Activated CD8-positive, alpha-beta T cell treated with anti-CD3 and anti-CD28 coated beads for 36 hours (primary cell): ENCODE data around the gene P2RX4. TPM values are rescaled to one million over a fixed set of nuclear protein-coding genes. Genes with fewer than 3 reads are reported as not detected.
A peak's percentile ranks its signal among the peaks of the same experiment; 100 is the strongest.
"Not testable (repeated sequence)": the region's sequence is repeated elsewhere in the genome, so short reads cannot be mapped to it uniquely, and the experiment has no call there.

Source experiments
- ATAC-seq: fragments of 200-7000 bp; cut with Tn5 transposase; one replicate; pipeline ENCODE4 v1.10.0; 2021; ENCODE audit warnings: mild to moderate bottlenecking, moderate library complexity
- CTCF ChIA-PET: fragments of 350-600 bp; sonication (Branson Sonifier 250); formaldehyde crosslinking; loops from one replicate; lab custom pipeline; 2021; ENCODE audit warnings: antibody characterized with exemption; lab: Charles Lee
- POLR2A ChIA-PET: fragments of 350-600 bp; sonication (Branson Sonifier 250); formaldehyde crosslinking; loops from one replicate; lab custom pipeline; 2021; ENCODE audit warnings: antibody characterized with exemption; lab: Charles Lee
- DNase-seq: peaks from one replicate; pipeline ENCODE4 v3.0.0-alpha.2; 2020
- H3K27ac Mint-ChIP-seq: one replicate; pipeline ENCODE4 v1.8.0; 2021; ENCODE audit warnings: mild to moderate bottlenecking, mixed read lengths
- H3K27me3 Mint-ChIP-seq: one replicate; pipeline ENCODE4 v1.8.0; 2021; ENCODE audit warnings: mixed read lengths
- H3K36me3 Mint-ChIP-seq: one replicate; pipeline ENCODE4 v1.8.0; 2021; ENCODE audit warnings: low read depth, mixed read lengths
- H3K4me1 Mint-ChIP-seq: one replicate; pipeline ENCODE4 v1.8.0; 2021; ENCODE audit warnings: low read depth, mixed read lengths
- H3K4me3 Mint-ChIP-seq: one replicate; pipeline ENCODE4 v1.8.0; 2021; ENCODE audit warnings: mild to moderate bottlenecking, moderate library complexity, mixed read lengths
- H3K9me3 Mint-ChIP-seq: one replicate; pipeline ENCODE4 v1.8.0; 2021; ENCODE audit warnings: mixed read lengths
- CTCF ChIP-seq: fragments of 200-600 bp; IDR thresholded peaks from one replicate; pipeline ENCODE4 v1.8.0; 2022; ENCODE audit warnings: antibody characterized with exemption, mild to moderate bottlenecking
- intact Hi-C: fragments of 100-400 bp; cut with micrococcal nuclease; formaldehyde crosslinking; loops from one replicate; pipeline ENCODE4 v1.10.0; 2022
- total RNA-seq, 2 experiments: library from RNA; stranded (reverse); gene quantifications; one replicate each; pipeline ENCODE4 v1.2.3, GENCODE V29; 2021

Gene P2RX4
- total RNA-seq, 2 experiments from 2014 or later, result 12.2 to 15.1 TPM

- no peaks in the 10 kb centered on the region for H3K9me3 Mint-ChIP-seq
- DNase-seq (no peak), ATAC-seq (no peak)
- intact Hi-C loops, result no loop called here
- H3K4me1 Mint-ChIP-seq, result peaks cover 4% of the 10 kb centered on the region
- peaks cover 55% of the 10 kb centered on the region for H3K36me3 Mint-ChIP-seq
- ChIA-PET POLR2A (no interaction called here), CTCF (interaction anchor here (2.5 kb wide), 1 partner anchor 191 kb away, joined by 7 read pairs; no protein-coding TSS in a partner anchor)
- no peak overlapping the region for H3K27ac Mint-ChIP-seq
- no peaks in the 10 kb centered on the region for H3K27me3 Mint-ChIP-seq
- TF ChIP-seq CTCF, result no peak
- no peak overlapping the region for H3K4me3 Mint-ChIP-seq
Measured at GRCh38 chr12:121251838-121252237, 41.9 kb downstream of the P2RX4 start.

GRCh38 chr12:121252712-121253345 lies 42.9 kb downstream of the P2RX4 start:
- H3K36me3 Mint-ChIP-seq, result peaks cover 53% of the 10 kb centered on the region
- ChIA-PET CTCF (interaction anchor here (2.5 kb wide), 1 partner anchor 190 kb away, joined by 7 read pairs; no protein-coding TSS in a partner anchor), POLR2A (interaction anchor here (0.5 kb wide), 1 partner anchor 21 kb away, joined by 3 read pairs; no protein-coding TSS in a partner anchor)
- no peaks in the 10 kb centered on the region for H3K9me3 Mint-ChIP-seq
- intact Hi-C loops, result no loop called here
- TF ChIP-seq CTCF, result no peak
- ATAC-seq, result no peak
- no peaks in the 10 kb centered on the region for H3K27me3 Mint-ChIP-seq
- H3K4me3 Mint-ChIP-seq, result no peak overlapping the region
- no peak overlapping the region for H3K27ac Mint-ChIP-seq
- DNase-seq, result no peak
- H3K4me1 Mint-ChIP-seq, result peaks cover 4% of the 10 kb centered on the region

- intact Hi-C loops, result no loop called here
- Mint-ChIP-seq H3K27ac (peak overlapping the region; percentile 10), H3K9me3 (no peaks in the 10 kb centered on the region), H3K4me1 (peaks cover 4% of the 10 kb centered on the region), H3K4me3 (no peak overlapping the region), H3K36me3 (peaks cover 55% of the 10 kb centered on the region), H3K27me3 (no peaks in the 10 kb centered on the region)
- no peak for TF ChIP-seq CTCF
- CTCF ChIA-PET, result no interaction called here
- DNase-seq (no peak), ATAC-seq (peak; percentile 26)
- POLR2A ChIA-PET, result no interaction called here
Measured at GRCh38 chr12:121253638-121254335, 43.9 kb downstream of the P2RX4 start.

- no peaks in the 10 kb centered on the region for H3K9me3 Mint-ChIP-seq
- ATAC-seq (peak; percentile 57), DNase-seq (peak; percentile 23)
- TF ChIP-seq CTCF, result no peak
- H3K27ac Mint-ChIP-seq, result no peak overlapping the region
- POLR2A ChIA-PET, result no interaction called here
- peaks cover 4% of the 10 kb centered on the region for H3K4me1 Mint-ChIP-seq
- no peaks in the 10 kb centered on the region for H3K27me3 Mint-ChIP-seq
- peaks cover 57% of the 10 kb centered on the region for H3K36me3 Mint-ChIP-seq
- CTCF ChIA-PET, result no interaction called here
- H3K4me3 Mint-ChIP-seq, result no peak overlapping the region
- intact Hi-C loops, result no loop called here
Measured at GRCh38 chr12:121255433-121255832, 45.5 kb downstream of the P2RX4 start.

- H3K27me3 Mint-ChIP-seq, H3K4me3 Mint-ChIP-seq, H3K4me1 Mint-ChIP-seq, H3K27ac Mint-ChIP-seq, CTCF ChIA-PET, DNase-seq, intact Hi-C loops, ATAC-seq, H3K9me3 Mint-ChIP-seq: not testable (repeated sequence)
- peaks cover 60% of the 10 kb centered on the region for H3K36me3 Mint-ChIP-seq
- POLR2A ChIA-PET, result interaction anchor here (1.0 kb wide), 1 partner anchor 30 kb away, joined by 3 read pairs; no protein-coding TSS in a partner anchor
Measured at GRCh38 chr12:121257704-121258449, 47.9 kb downstream of the P2RX4 start.
